ENCODE data around the gene CLASP1. TPM values are rescaled to one million over a fixed set of nuclear protein-coding genes. Genes with fewer than 3 reads are reported as not detected.

The CLASP1 gene
- total and polyA plus RNA-seq, 2 experiments from 2014 or later, result 16.6 to 56.3 TPM

- no peak for DNase-seq (ENCODE audit: low spot score)
- H3K9me3 Mint-ChIP-seq, result no peaks in the 10 kb centered on the region
- H3K36me3 ChIP-seq (ENCODE audit: insufficient read depth), result no peaks in the 10 kb centered on the region; the same call in 1 of the 2 replicates
- H3K36me3 Mint-ChIP-seq (ENCODE audit: low read depth), result peaks cover 23% of the 10 kb centered on the region; the same call in 2 of the 3 replicates
- H3K27ac ChIP-seq (ENCODE audit: low read depth), result no peak overlapping the region
- H4K20me1 ChIP-seq (replicated peaks; ENCODE audit: insufficient read depth), result peaks cover 19% of the 10 kb centered on the region; the same call in 1 of the 2 replicates
- H3K4me1 ChIP-seq (ENCODE audit: insufficient read depth), result no peaks in the 10 kb centered on the region
- H3K79me2 ChIP-seq (replicated peaks; ENCODE audit: insufficient read depth), result no peaks in the 10 kb centered on the region
- ATAC-seq, result no peak
- no peaks in the 10 kb centered on the region for H3F3A ChIP-seq (replicated peaks; ENCODE audit: low read depth)
- no peak overlapping the region for H3K4me2 ChIP-seq
- H3K27me3 Mint-ChIP-seq (ENCODE audit: insufficient read depth, low read depth, poor library complexity), result no peaks in the 10 kb centered on the region
- H3K27ac Mint-ChIP-seq, result no peak overlapping the region
- H3K4me3 ChIP-seq, result no peak overlapping the region
- TF ChIP-seq ETS1 (IDR thresholded peaks at IDR 0.05) (no peak), STAT1 (IDR thresholded peaks at IDR 0.05; ENCODE audit: unreplicated experiment) (no peak)
- H3K9me2 ChIP-seq (ENCODE audit: insufficient read depth), result no peaks in the 10 kb centered on the region
- no peak overlapping the region for H3K4me3 Mint-ChIP-seq
- H3K27me3 ChIP-seq (ENCODE audit: insufficient read depth), result no peaks in the 10 kb centered on the region
- peaks cover 9% of the 10 kb centered on the region for H3K4me1 Mint-ChIP-seq
- H2AFZ ChIP-seq, result no peak overlapping the region
Measured at GRCh38 chr2:121519153-121519552, 130.1 kb downstream of the CLASP1 start.

- Histone ChIP-seq H3K79me2 (replicated peaks; ENCODE audit: insufficient read depth) (peaks cover 10% of the 10 kb centered on the region), H3K4me2 (no peak overlapping the region), H3K4me1 (ENCODE audit: insufficient read depth) (peaks cover 4% of the 10 kb centered on the region; the same call in 1 of the 2 replicates), H3K27me3 (ENCODE audit: insufficient read depth) (no peaks in the 10 kb centered on the region), H2AFZ (no peak overlapping the region), H3K4me3 (no peak overlapping the region), H3K9me2 (ENCODE audit: insufficient read depth) (no peaks in the 10 kb centered on the region), H3F3A (replicated peaks; ENCODE audit: low read depth) (no peaks in the 10 kb centered on the region), H4K20me1 (replicated peaks; ENCODE audit: insufficient read depth) (0 out of 2 replicates have a peak, but pooled peaks cover 8% of the 10 kb centered on the region), H3K27ac (ENCODE audit: low read depth) (no peak overlapping the region; the same call in 1 of the 2 replicates), H3K36me3 (ENCODE audit: insufficient read depth) (no peaks in the 10 kb centered on the region; the same call in 1 of the 2 replicates)
- DNase-seq (ENCODE audit: low spot score) (no peak), ATAC-seq (peak; percentile 66)
- peaks cover 12% of the 10 kb centered on the region; the same call in 2 of the 3 replicates for H3K36me3 Mint-ChIP-seq (ENCODE audit: low read depth)
- peaks cover 14% of the 10 kb centered on the region for H3K4me1 Mint-ChIP-seq
- no peaks in the 10 kb centered on the region for H3K27me3 Mint-ChIP-seq (ENCODE audit: insufficient read depth, low read depth, poor library complexity)
- H3K4me3 Mint-ChIP-seq, result no peak overlapping the region
- no peaks in the 10 kb centered on the region for H3K9me3 Mint-ChIP-seq
- H3K27ac Mint-ChIP-seq, result peak overlapping the region; percentile 64
- TF ChIP-seq POLR2AphosphoS5 (IDR thresholded peaks at IDR 0.05; ENCODE audit: low read depth), result no peak
- no peak for TF ChIP-seq JUNB (IDR thresholded peaks at IDR 0.05; ENCODE audit: unreplicated experiment)
- TF ChIP-seq ETS1 (IDR thresholded peaks at IDR 0.05), result no peak
- TF ChIP-seq ZNF462 (CRISPR knock-in tag; IDR thresholded peaks at IDR 0.05), result no peak
- no peak for TF ChIP-seq NANOG (IDR thresholded peaks at IDR 0.05; ENCODE audit: borderline replicate concordance)
- TF ChIP-seq EZH2phosphoT487 (IDR thresholded peaks at IDR 0.05; ENCODE audit: unreplicated experiment), result no peak
- TF ChIP-seq REST (IDR thresholded peaks at IDR 0.05; ENCODE audit: unreplicated experiment), result no peak
Measured at GRCh38 chr2:121513597-121514333, 135.5 kb downstream of the CLASP1 start.
